NCI-H510A treated with DMSO at 0.1 percent for 48 hours (cell line): ENCODE results near the gene RBM19.
A peak's percentile ranks its signal among the peaks of the same experiment; 100 is the strongest.
"Not testable (repeated sequence)": the region's sequence is repeated elsewhere in the genome, so short reads cannot be mapped to it uniquely, and the experiment has no call there.

Source experiments
- DNase-seq: peaks from one replicate; lab custom pipeline; 2025; lab: John Stamatoyannopoulos, UW

The RBM19 gene

GRCh38 chr12:113827539-113828114, 138.5 kb downstream of the RBM19 start:
- no peak for DNase-seq

DNA sequence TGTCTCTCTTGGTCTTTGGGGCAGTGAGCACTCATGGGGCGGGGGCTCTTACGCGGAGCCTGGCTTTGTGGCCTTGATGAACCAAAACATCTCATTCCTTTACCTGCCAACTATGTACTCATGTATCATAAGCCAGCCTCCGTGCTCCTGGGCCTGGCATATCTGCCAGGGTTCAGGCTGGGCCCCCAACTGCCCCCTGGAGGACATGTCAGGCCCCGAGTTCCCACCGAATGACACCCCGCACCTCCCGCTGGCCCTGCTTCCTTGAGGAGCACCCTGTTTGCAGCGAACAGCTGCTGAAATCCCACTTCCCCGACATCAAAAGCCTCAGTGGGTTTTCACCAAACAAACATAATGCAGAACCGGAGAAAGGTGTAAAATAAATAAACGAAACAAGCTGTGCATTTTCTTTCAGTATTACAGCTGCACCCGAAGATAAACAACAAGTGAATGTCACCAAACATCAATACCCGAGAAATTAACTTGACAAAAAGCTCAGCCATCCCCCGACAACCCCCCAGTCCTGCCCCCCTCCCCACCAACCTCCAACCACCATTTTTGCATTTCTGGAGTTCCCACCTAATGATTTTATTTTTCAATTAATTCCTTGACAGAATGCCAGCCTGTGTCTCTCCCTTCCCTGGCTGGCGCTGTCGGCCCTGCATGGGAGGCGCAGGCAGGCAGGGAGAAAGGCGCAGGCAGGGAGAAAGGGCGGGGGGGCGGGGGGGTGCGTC, 139.2 kb downstream of the RBM19 start:
- DNase-seq = no peak

GRCh38 chr12:113825705-113826104, 140.4 kb downstream of the RBM19 start:
- DNase-seq = no peak

DNA sequence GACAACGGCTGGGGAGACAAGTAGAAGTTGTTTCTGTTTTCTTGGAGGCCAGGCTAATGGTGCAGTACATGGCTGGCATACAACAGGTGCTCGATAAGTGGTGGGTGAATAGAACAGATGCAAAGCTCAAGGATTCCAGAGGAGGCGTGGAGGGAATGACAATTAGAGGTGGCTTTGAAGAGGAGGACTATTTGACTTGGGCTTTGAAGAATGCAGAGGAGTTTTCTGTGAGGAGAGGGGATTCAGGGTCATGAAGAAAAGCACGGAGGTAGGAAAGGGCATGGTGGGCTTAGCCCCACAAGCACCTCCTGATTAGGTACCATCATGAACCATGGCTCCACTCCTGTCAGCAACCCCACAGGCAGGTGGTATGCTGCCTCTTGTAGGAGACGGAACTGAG, 142.3 kb downstream of the RBM19 start:
- no peak for DNase-seq

DNA sequence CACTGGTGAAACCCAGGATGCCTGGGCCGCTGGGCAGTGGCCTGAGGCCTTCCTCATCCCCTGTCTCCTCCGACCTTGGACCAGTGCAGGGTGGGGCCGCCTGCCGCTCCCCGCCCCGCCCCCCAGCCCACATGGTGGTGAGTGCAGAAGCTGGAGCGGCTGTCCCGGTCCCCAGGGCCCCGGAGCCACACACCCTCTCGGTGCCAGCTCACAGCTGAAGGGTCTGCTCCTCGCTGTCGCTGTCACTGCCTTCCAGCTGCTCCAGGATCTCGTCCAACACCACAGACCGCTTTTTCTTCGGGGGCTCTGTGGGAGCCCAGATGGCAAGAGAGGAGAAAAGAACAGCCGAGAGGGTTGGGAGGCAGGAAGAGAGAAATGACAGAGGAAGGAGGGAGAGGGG, 143.1 kb downstream of the RBM19 start:
- no peak for DNase-seq

DNA sequence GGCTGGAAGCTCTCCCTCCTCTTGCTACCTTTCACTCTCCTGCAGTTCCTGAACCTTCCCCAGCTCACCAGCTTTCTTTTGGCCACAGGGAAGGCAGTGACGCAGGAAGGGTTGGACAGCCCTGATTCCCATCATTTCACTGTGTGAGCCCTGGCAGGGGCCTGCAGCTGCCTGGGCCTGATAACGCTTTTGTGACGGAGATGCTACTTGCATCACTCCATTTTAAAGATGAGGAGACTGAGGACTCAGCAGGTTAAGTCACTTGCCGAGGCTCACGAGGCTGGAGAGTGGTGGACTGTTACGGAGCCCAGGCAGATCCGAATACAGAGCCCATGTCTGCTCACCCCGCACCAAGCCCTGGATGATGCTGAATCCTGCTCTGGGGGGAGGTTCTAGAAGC, 145.3 kb downstream of the RBM19 start:
- DNase-seq = no peak

GRCh38 chr12:113820309-113820708, 145.8 kb downstream of the RBM19 start:
- DNase-seq = no peak

- no peak for DNase-seq
Measured at GRCh38 chr12:113819495-113819894, 146.6 kb downstream of the RBM19 start.

DNA sequence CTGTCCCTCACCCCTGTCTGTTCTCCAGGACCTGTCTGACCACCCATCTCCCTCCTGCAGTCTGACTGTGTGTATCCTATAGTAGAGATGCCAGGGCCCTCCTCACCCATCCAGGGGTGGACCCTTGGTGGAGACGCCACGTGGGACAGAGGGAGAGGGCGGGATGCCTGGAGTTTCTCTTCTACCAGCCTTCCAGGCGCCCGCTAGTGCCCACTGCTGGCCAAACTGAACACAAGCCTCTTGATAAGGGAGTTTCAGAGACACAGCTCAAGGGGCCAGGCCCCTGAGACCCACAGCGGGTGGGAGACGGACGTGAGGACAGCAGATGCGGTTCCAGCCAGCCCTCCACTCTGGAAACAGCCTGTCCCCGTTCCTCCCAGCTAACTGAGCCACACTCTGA, 147.3 kb downstream of the RBM19 start:
- no peak for DNase-seq

GRCh38 chr12:113818283-113818682, 147.8 kb downstream of the RBM19 start:
- DNase-seq = no peak

DNA sequence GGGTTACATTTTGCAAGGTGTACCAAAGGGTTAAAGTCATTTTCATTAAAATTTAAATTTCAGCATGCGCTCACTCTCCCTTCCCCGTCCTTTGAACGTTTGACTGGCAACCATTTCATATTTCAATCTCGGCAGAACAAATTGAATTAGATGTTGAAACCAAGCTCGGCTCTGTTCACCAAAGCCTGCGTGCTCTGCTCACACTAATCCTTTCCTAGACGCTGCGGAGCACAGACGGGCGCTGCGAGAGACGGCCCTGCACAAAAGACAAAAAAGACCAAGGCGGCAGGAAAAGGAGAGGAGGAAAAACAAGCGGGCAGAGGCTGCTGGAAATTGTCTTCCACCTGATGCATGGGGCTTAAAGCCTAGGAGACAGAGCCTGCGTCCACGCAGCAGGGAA, 149.3 kb downstream of the RBM19 start:
- DNase-seq = no peak

DNA sequence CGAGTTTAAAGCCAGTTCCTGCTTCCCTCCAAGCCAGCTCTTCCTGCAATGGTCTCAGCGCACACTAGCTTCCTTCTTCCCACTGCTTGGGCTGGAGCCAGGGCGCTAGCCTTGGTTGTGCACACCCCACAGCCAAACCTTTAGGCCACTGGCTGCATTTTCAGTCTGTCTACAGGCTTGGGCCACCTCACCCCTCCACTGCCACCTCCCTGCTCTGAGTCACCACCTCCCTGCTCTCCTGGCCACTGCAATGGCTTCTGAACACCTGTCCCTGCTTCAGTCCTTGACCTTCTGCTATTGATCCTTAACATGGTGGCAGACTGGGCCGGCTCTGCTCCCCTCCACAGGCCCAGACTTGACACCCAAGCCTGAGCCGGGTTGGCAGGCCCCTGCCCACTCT, 151.1 kb downstream of the RBM19 start:
- peak; percentile 6 for DNase-seq

- no peak for DNase-seq
Measured at GRCh38 chr12:113813229-113813541, 152.9 kb downstream of the RBM19 start.

GRCh38 chr12:113812411-113813228, 153.5 kb downstream of the RBM19 start:
- DNase-seq = no peak

GRCh38 chr12:113809462-113810220, 156.5 kb downstream of the RBM19 start:
- not testable (repeated sequence) for DNase-seq

- no peak for DNase-seq
Measured at GRCh38 chr12:113808095-113808951, 157.8 kb downstream of the RBM19 start.

GRCh38 chr12:113805673-113806072, 160.5 kb downstream of the RBM19 start:
- DNase-seq = no peak

DNA sequence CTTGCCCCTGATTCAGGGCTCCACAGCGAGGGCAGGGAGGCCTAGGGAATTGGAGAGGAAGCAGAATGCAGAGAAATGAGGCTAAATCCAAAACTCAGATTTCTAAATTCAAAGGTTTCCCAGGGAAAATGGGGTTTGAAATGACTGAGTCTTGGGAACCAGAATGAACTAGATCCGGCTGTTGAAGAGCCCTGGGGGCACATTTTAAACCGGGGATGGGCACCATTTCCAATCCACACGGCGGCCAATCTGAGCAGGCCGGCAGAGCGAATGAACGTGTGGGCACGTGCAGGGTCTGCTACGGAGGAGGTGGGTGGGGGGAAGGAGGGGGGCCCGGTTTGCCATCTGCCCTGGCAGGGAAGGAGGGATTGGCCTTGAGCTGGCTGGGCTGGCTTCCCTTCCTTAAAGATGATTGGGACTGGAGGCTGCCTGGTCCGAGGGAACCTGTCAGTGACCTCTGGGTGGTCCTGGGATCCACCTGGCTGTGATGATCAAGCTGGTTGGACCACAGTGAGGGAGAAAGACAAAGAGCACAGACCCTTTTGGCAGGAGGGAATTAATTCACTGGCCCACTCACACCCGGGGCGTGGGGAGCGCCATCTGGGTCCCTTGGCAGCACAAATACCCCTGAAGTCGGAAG, 161.0 kb downstream of the RBM19 start:
- DNase-seq = no peak

- DNase-seq = no peak
Measured at GRCh38 chr12:113803759-113804140, 162.4 kb downstream of the RBM19 start.

DNA sequence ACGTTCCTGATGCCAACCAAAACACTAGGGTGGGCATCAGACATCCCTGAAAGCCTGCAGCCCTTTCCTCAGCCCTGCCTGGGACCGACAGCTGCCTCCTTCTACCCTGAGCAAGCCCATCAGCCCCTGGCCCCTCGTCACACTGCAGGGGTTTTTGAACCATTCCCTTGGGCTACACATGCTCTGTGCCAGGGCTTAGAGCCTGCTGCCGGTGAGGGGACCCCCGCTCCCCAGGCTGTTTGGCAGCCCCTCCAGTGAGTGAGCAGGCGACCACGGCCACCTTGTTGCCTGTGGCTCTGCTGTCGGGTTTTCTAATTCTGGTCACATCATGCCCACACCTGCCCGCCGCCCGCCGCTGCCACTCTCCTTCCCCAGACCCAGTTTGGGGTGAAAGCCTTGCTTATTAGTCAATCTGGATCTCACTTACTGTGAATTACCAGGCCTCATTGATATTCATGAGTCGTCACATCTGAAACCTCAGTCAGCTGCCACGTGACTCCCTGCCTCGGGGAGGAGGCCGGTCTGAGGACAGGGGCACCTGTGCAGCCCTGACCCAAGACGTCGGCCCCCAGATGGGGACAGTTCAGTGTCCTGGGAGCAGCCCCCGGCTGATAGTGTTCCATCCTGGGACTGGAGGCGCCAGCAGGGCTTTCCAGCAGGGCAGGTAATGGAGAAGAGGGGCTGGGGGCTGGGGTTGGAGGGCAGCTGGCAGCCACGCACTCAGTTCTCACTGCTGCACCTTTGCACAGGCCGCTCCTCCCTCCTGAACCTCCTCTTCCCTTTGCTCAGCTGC, 163.0 kb downstream of the RBM19 start:
- no peak for DNase-seq
